ENCODE results near the gene GLUD2. TPM values are rescaled to one million over a fixed set of nuclear protein-coding genes. Genes with fewer than 3 reads are reported as not detected.

Gene GLUD2
- total and polyA plus RNA-seq, 9 of the 15 experiments (the other 6 are each of a cell fraction or from before 2014, with no cell fraction given), result 1.5 to 9.6 (median 7.1) TPM

- no peaks in the 10 kb centered on the region for H4K20me1 ChIP-seq (replicated peaks; ENCODE audit: control insufficient read depth, insufficient read depth, low read length)
- no peak overlapping the region for H2AFZ ChIP-seq (ENCODE audit: low read depth, low read length)
- no peak for ATAC-seq
- no peak for TF ChIP-seq USF1 (CRISPR knock-in tag; IDR thresholded peaks at IDR 0.05)
- TF ChIP-seq SIN3B (IDR thresholded peaks at IDR 0.05; ENCODE audit: low read depth), result no peak
- no peak for TF ChIP-seq GABPB1 (CRISPR knock-in tag; IDR thresholded peaks at IDR 0.05)
- no peak for TF ChIP-seq HINFP (tag; conservative IDR thresholded peaks at IDR 0.05; ENCODE audit: low read depth)
- intact Hi-C loops (cut with micrococcal nuclease) (no loop called here), in situ Hi-C loops (cut with MboI) (no loop called here)
- H3K79me2 ChIP-seq (ENCODE audit: control insufficient read depth, insufficient read depth, low read length), result no peaks in the 10 kb centered on the region
- BruUV-seq (replicated peaks), result no TSS peak
- no peak for DNase-seq (ENCODE audit: extremely low read depth in 1 of 4, low spot score in 3 of 4)
- H3K27me3 ChIP-seq (ENCODE audit: control insufficient read depth in 2 of 2, insufficient read depth in 2 of 2, low read length in 2 of 2), result no peaks in the 10 kb centered on the region
- no peak overlapping the region for H3K27ac ChIP-seq (ENCODE audit: extremely low read depth, low read depth, low read length)
- H3K4me1 ChIP-seq (replicated peaks in 1 of 2; ENCODE audit: control insufficient read depth in 2 of 2, insufficient read depth in 2 of 2, low read length in 2 of 2), result no peaks in the 10 kb centered on the region
- no peak overlapping the region for H3K4me3 ChIP-seq
- H3K9me1 ChIP-seq (ENCODE audit: control insufficient read depth, insufficient read depth, low read length), result no peaks in the 10 kb centered on the region
- FAIRE-seq, result no peak
- no peak overlapping the region for H3K9ac ChIP-seq (ENCODE audit: insufficient read depth in 1 of 2, low read depth in 2 of 2, low read length in 2 of 2)
- CTCF ChIA-PET (ENCODE audit: low intra/inter-chr PET ratio), result no interaction called here
- H3K9me3 ChIP-seq (replicated peaks; ENCODE audit: control insufficient read depth, insufficient read depth, low read depth, low read length), result no peaks in the 10 kb centered on the region
- WGBS (ENCODE audit: insufficient coverage, low coverage, missing lambda C conversion rate), result 5% methylated on average over 2 of the region's 2 CpGs
- no peaks in the 10 kb centered on the region for H3K36me3 ChIP-seq (ENCODE audit: control insufficient read depth, insufficient read depth, low read length)
- no peak overlapping the region for H3K4me2 ChIP-seq (ENCODE audit: insufficient read depth, low read length)
- POLR2A ChIA-PET, result no interaction called here
Measured at GRCh38 chrX:121032531-121032930, 14.9 kb upstream of the GLUD2 start.

Measured in K562 (cell line).